Activated CD4-positive, alpha-beta memory T cell treated with anti-CD3 and anti-CD28 coated beads for 36 hours (primary cell): ENCODE data around the gene MTHFD2L. TPM values are rescaled to one million over a fixed set of nuclear protein-coding genes. Genes with fewer than 3 reads are reported as not detected.

Experiments used
- CTCF ChIA-PET: fragments of 350-600 bp; sonication (Branson Sonifier 250); formaldehyde crosslinking; loops from one replicate; lab custom pipeline; 2021; ENCODE audit warnings: antibody characterized with exemption, inconsistent platforms; lab: Charles Lee
- POLR2A ChIA-PET: fragments of 350-600 bp; sonication (Branson Sonifier 250); formaldehyde crosslinking; loops from one replicate; lab custom pipeline; 2021; ENCODE audit warnings: antibody characterized with exemption; lab: Charles Lee
- DNase-seq: peaks from one replicate; pipeline ENCODE4 v3.0.0-alpha.2; 2020
- H3K27ac Mint-ChIP-seq: one replicate; pipeline ENCODE4 v1.8.0; 2021; ENCODE audit warnings: mixed read lengths
- H3K27me3 Mint-ChIP-seq: one replicate; pipeline ENCODE4 v1.8.0; 2021; ENCODE audit warnings: mixed read lengths
- H3K36me3 Mint-ChIP-seq: one replicate; pipeline ENCODE4 v1.8.0; 2021; ENCODE audit warnings: mixed read lengths
- H3K4me1 Mint-ChIP-seq: one replicate; pipeline ENCODE4 v1.8.0; 2021; ENCODE audit warnings: low read depth, mixed read lengths
- H3K4me3 Mint-ChIP-seq: one replicate; pipeline ENCODE4 v1.8.0; 2021; ENCODE audit warnings: mild to moderate bottlenecking, mixed read lengths
- H3K9me3 Mint-ChIP-seq: one replicate; pipeline ENCODE4 v1.8.0; 2021; ENCODE audit warnings: mixed read lengths
- intact Hi-C: fragments of 100-400 bp; cut with micrococcal nuclease; formaldehyde crosslinking; loops from one replicate; pipeline ENCODE4 v1.15.1; 2023
- total RNA-seq, 2 experiments: library from RNA; stranded (reverse); gene quantifications; one replicate each; pipeline ENCODE4 v1.2.3, GENCODE V29; 2021

MTHFD2L gene
- total RNA-seq, 2 experiments from 2014 or later: 5.4 to 6.5 TPM

DNA sequence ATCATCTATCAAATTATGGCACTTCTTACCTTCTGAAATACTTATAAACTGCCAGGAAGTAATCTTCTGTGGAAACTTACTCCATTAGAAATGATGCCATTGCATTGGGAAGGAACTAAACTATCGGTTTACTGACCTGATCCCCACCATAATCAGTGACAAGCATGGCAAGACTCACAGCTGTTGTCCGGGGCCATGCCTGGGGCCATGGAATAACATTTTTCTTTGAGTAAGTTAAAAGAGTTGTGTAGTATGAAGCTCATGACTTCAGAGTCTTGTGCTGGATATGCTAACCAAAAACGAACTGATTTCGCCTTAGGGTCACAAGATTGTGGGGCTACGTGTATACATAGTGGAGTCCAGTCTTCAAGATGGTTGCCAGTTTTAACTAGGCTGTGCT, 15.4 kb downstream of the MTHFD2L start:
- POLR2A ChIA-PET: no interaction called here
- Mint-ChIP-seq H3K27me3 (peaks cover 2% of the 10 kb centered on the region), H3K9me3 (no peaks in the 10 kb centered on the region), H3K27ac (no peak overlapping the region), H3K4me3 (no peak overlapping the region), H3K4me1 (no peaks in the 10 kb centered on the region), H3K36me3 (peaks cover 9% of the 10 kb centered on the region)
- intact Hi-C loops: no loop called here
- no peak for DNase-seq
- CTCF ChIA-PET: no interaction called here

DNA sequence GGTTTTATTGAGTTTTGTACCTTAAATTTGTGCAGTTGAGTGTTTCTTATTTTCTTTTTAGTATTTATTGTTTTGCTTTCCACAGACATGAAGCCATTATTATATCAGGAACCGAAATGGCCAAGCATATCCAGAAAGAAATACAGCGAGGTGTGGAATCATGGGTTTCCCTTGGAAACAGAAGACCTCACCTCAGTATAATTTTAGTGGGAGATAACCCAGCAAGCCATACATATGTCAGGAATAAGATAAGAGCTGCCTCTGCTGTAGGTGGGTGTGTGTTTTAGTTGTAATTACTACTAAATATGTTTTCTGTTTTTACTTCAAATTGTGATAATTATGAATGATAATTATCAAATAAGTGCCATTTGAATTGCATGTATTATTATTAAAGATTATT, 16.5 kb downstream of the MTHFD2L start:
- POLR2A ChIA-PET: no interaction called here
- Mint-ChIP-seq H3K27ac (no peak overlapping the region), H3K27me3 (peaks cover 2% of the 10 kb centered on the region), H3K4me3 (no peak overlapping the region), H3K4me1 (no peaks in the 10 kb centered on the region), H3K9me3 (no peaks in the 10 kb centered on the region), H3K36me3 (peaks cover 9% of the 10 kb centered on the region)
- intact Hi-C loops: no loop called here
- DNase-seq: no peak
- CTCF ChIA-PET: interaction anchor here (1.7 kb wide), 1 partner anchor 14 kb away, joined by 7 read pairs; no protein-coding TSS in a partner anchor

- Mint-ChIP-seq H3K27me3 (peaks cover 2% of the 10 kb centered on the region), H3K9me3 (no peaks in the 10 kb centered on the region), H3K36me3 (peaks cover 9% of the 10 kb centered on the region), H3K27ac (no peak overlapping the region), H3K4me1 (no peaks in the 10 kb centered on the region), H3K4me3 (no peak overlapping the region)
- POLR2A ChIA-PET: no interaction called here
- DNase-seq: no peak
- CTCF ChIA-PET: interaction anchor here (1.7 kb wide), 1 partner anchor 14 kb away, joined by 7 read pairs; no protein-coding TSS in a partner anchor
- intact Hi-C loops: no loop called here
Observed at GRCh38 chr4:74174941-74175340, 17.0 kb downstream of the MTHFD2L start.

DNA sequence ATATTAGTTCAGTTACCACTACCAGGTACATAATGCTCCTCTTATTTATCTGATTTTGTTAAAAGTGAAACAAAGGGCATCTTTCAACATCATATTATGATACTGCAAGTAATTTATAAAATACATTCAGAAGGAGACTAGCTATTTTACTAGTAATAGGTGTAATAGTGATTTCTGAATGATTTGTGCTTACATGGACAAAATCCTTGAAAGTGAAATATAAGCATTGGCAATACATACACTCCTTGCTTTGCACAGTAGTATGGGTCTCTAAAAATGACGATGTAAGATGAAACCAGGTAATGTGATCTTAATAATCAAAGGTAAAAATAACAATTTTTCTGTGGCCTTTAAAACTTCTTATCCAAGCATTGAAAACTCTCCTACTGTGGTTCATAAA, 17.5 kb downstream of the MTHFD2L start:
- no peak overlapping the region for H3K27ac Mint-ChIP-seq
- POLR2A ChIA-PET: no interaction called here
- no peaks in the 10 kb centered on the region for H3K27me3 Mint-ChIP-seq
- CTCF ChIA-PET: interaction anchor here (1.7 kb wide), 1 partner anchor 13 kb away, joined by 7 read pairs; no protein-coding TSS in a partner anchor
- H3K4me1 Mint-ChIP-seq: no peaks in the 10 kb centered on the region
- intact Hi-C loops: no loop called here
- H3K4me3 Mint-ChIP-seq: no peak overlapping the region
- H3K36me3 Mint-ChIP-seq: peaks cover 9% of the 10 kb centered on the region
- H3K9me3 Mint-ChIP-seq: no peaks in the 10 kb centered on the region
- no peak for DNase-seq

DNA sequence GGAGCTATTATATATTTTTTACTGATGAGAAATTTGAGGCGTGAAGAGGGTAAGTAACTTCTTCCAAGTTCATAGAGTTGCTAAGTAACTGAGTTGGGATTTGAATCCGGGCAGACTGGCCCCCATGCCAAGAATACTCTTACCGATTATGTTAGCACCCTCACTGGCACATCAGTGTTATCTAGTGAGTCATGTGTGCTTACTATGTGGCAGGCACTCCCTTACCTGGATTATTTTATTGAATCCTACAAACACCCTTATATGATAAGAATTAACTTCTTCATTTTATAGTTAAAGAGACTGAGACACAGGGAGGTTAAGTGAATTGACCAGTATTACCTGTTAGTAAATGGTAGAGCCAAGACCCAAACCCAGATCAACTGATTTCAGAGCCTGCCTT, 20.9 kb downstream of the MTHFD2L start:
- intact Hi-C loops: no loop called here
- Mint-ChIP-seq H3K27ac (no peak overlapping the region), H3K27me3 (no peaks in the 10 kb centered on the region), H3K36me3 (peaks cover 16% of the 10 kb centered on the region), H3K9me3 (no peaks in the 10 kb centered on the region), H3K4me1 (no peaks in the 10 kb centered on the region), H3K4me3 (no peak overlapping the region)
- ChIA-PET CTCF (no interaction called here), POLR2A (no interaction called here)
- DNase-seq: no peak

- no peak overlapping the region for H3K27ac Mint-ChIP-seq
- no peak overlapping the region for H3K4me3 Mint-ChIP-seq
- H3K27me3 Mint-ChIP-seq: no peaks in the 10 kb centered on the region
- ChIA-PET POLR2A (no interaction called here), CTCF (no interaction called here)
- intact Hi-C loops: no loop called here
- no peak for DNase-seq
- H3K36me3 Mint-ChIP-seq: peaks cover 11% of the 10 kb centered on the region
- H3K9me3 Mint-ChIP-seq: no peaks in the 10 kb centered on the region
- no peaks in the 10 kb centered on the region for H3K4me1 Mint-ChIP-seq
Observed at GRCh38 chr4:74181219-74181618, 23.3 kb downstream of the MTHFD2L start.

GRCh38 chr4:74188912-74189311, 31.0 kb downstream of the MTHFD2L start:
- H3K27ac Mint-ChIP-seq: no peak overlapping the region
- H3K4me1 Mint-ChIP-seq: no peaks in the 10 kb centered on the region
- no peaks in the 10 kb centered on the region for H3K27me3 Mint-ChIP-seq
- POLR2A ChIA-PET: no interaction called here
- no peaks in the 10 kb centered on the region for H3K9me3 Mint-ChIP-seq
- H3K36me3 Mint-ChIP-seq: no peaks in the 10 kb centered on the region
- intact Hi-C loops: loop anchor here (2.0 kb wide), 1 partner anchor 122 kb away; no protein-coding TSS in a partner anchor
- no peak overlapping the region for H3K4me3 Mint-ChIP-seq
- no peak for DNase-seq
- CTCF ChIA-PET: interaction anchor here (0.6 to 3.3 kb wide), 12 partner anchors 9 to 248 kb away, joined by 3 to 19 read pairs (median 4); no protein-coding TSS in a partner anchor

GRCh38 chr4:74189331-74190043, 31.6 kb downstream of the MTHFD2L start:
- H3K4me1 Mint-ChIP-seq: no peaks in the 10 kb centered on the region
- H3K36me3 Mint-ChIP-seq: no peaks in the 10 kb centered on the region
- H3K27ac Mint-ChIP-seq: no peak overlapping the region
- intact Hi-C loops: loop anchor here (2.0 kb wide), 1 partner anchor 121 kb away; no protein-coding TSS in a partner anchor
- no peaks in the 10 kb centered on the region for H3K9me3 Mint-ChIP-seq
- CTCF ChIA-PET: interaction anchor here (0.6 to 3.3 kb wide), 14 partner anchors 9 to 486 kb away, joined by 3 to 19 read pairs (median 4); no protein-coding TSS in a partner anchor
- H3K27me3 Mint-ChIP-seq: no peaks in the 10 kb centered on the region
- no peak overlapping the region for H3K4me3 Mint-ChIP-seq
- POLR2A ChIA-PET: no interaction called here
- DNase-seq: no peak

DNA sequence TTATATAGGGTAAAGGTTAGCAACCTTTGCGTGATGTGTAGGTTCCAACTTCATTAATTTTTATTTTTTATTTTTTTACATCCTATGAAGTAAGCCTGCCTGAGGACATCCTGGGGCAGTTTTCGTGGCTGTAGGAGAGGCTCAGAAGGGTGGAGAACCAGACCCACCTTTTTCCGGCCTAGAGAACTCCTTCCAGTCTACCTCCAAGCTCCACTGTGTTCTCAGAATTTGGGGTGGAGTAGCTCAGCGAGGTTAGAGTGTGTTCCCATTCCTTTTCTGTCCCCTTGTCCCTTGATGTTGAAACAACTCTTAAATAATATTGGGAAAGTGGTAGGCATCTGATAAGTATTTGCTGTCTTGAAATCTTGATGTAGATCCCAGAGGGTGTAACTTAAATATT, 32.4 kb downstream of the MTHFD2L start:
- no peak for DNase-seq
- CTCF ChIA-PET: interaction anchor here (1.3 to 3.3 kb wide), 2 partner anchors 39 to 485 kb away, joined by 4 to 19 read pairs; no protein-coding TSS in a partner anchor

GRCh38 chr4:74190919-74191397, 33.0 kb downstream of the MTHFD2L start:
- Mint-ChIP-seq H3K36me3 (no peaks in the 10 kb centered on the region), H3K4me1 (no peaks in the 10 kb centered on the region), H3K4me3 (no peak overlapping the region), H3K27ac (no peak overlapping the region), H3K9me3 (no peaks in the 10 kb centered on the region), H3K27me3 (no peaks in the 10 kb centered on the region)
- no peak for DNase-seq
- ChIA-PET POLR2A (no interaction called here), CTCF (interaction anchor here (3.3 kb wide), 1 partner anchor 38 kb away, joined by 19 read pairs; no protein-coding TSS in a partner anchor)
- intact Hi-C loops: no loop called here

More for the DNA sequence above, 32.4 kb downstream of the MTHFD2L start:
- Mint-ChIP-seq H3K27ac (no peak overlapping the region), H3K9me3 (no peaks in the 10 kb centered on the region), H3K4me3 (no peak overlapping the region), H3K4me1 (no peaks in the 10 kb centered on the region), H3K36me3 (no peaks in the 10 kb centered on the region), H3K27me3 (no peaks in the 10 kb centered on the region)
- POLR2A ChIA-PET: no interaction called here
- intact Hi-C loops: no loop called here

- CTCF ChIA-PET: no interaction called here
- POLR2A ChIA-PET: no interaction called here
- Mint-ChIP-seq H3K27ac (no peak overlapping the region), H3K4me1 (peaks cover 2% of the 10 kb centered on the region), H3K9me3 (no peaks in the 10 kb centered on the region), H3K4me3 (no peak overlapping the region), H3K27me3 (no peaks in the 10 kb centered on the region), H3K36me3 (no peaks in the 10 kb centered on the region)
- intact Hi-C loops: no loop called here
- no peak for DNase-seq
Observed at GRCh38 chr4:74197080-74197479, 39.2 kb downstream of the MTHFD2L start.

DNA sequence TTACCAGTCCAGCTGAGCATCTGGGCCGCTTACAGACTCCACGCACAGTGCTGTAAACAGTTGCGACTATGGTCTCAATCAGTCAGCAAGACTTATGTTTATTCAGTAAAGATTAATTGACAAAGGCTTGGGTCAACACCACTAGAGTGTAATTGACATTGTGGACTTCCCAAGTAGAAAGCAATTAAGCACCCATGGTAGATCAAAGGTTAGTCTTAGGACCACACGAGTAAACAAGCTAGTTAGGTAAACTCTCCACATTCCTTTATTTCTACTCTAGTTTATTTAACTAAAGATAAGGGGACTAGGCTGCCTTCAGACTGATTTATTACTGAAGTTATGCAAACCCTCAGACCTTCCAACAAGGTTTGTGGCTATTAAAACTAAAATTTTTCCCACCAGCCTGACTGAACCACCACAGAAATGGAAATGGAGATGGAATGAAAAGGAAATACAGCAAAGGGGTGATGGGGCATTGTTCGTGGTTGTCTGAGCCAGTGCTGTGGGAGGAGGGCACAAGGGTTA, 44.2 kb downstream of the MTHFD2L start:
- intact Hi-C loops: no loop called here

More for the DNA sequence above, 44.2 kb downstream of the MTHFD2L start:
- H3K27ac Mint-ChIP-seq: no peak overlapping the region
- H3K36me3 Mint-ChIP-seq: peaks cover 3% of the 10 kb centered on the region
- CTCF ChIA-PET: interaction anchor here (0.9 kb wide), 1 partner anchor 13 kb away, joined by 3 read pairs; no protein-coding TSS in a partner anchor
- H3K9me3 Mint-ChIP-seq: no peaks in the 10 kb centered on the region
- no peaks in the 10 kb centered on the region for H3K27me3 Mint-ChIP-seq
- H3K4me3 Mint-ChIP-seq: no peak overlapping the region
- POLR2A ChIA-PET: no interaction called here
- no peaks in the 10 kb centered on the region for H3K4me1 Mint-ChIP-seq
- DNase-seq: no peak
